KBM-7 (cell line): Measurements from ENCODE around the gene CELSR1.

Experiments used
- DNase-seq: peaks from one replicate; pipeline ENCODE4 v3.0.0-alpha.2; 2015
- in situ Hi-C: fragments of 300-500 bp; cut with MboI; formaldehyde crosslinking; loops from 2 replicates; pipeline ENCODE4 v1.14.3; 2020; ENCODE audit warnings: low sequenced_read_pairs, low pct_unique_long_range_greater_than_20kb, mixed read lengths

CELSR1 gene

GRCh38 chr22:46355996-46356471 is 181.4 kb downstream of the CELSR1 start:
- DNase-seq: no peak
- in situ Hi-C loops: loop anchor here (10.0 kb wide), 1 partner anchor 179 kb away; the partner anchor contains the start of gene CELSR1

GRCh38 chr22:46355369-46355995 is 181.9 kb downstream of the CELSR1 start:
- in situ Hi-C loops: loop anchor here (10.0 kb wide), 1 partner anchor 179 kb away; the partner anchor contains the start of gene CELSR1

GRCh38 chr22:46354993-46355305 is 182.5 kb downstream of the CELSR1 start:
- DNase-seq: no peak
- in situ Hi-C loops: loop anchor here (10.0 kb wide), 1 partner anchor 180 kb away; the partner anchor contains the start of gene CELSR1

More at GRCh38 chr22:46355369-46355995, 181.9 kb downstream of the CELSR1 start:
- DNase-seq: peak; percentile 59

- DNase-seq: no peak
- in situ Hi-C loops: loop anchor here (10.0 kb wide), 1 partner anchor 180 kb away; the partner anchor contains the start of gene CELSR1
These were observed 183.0 kb downstream of the CELSR1 start for GRCh38 chr22:46354176-46354992.

- no peak for DNase-seq
- in situ Hi-C loops: loop anchor here (10.0 kb wide), 1 partner anchor 181 kb away; the partner anchor contains the start of gene CELSR1
These were observed 183.8 kb downstream of the CELSR1 start for GRCh38 chr22:46353483-46354105.

- in situ Hi-C loops: loop anchor here (10.0 kb wide), 1 partner anchor 182 kb away; the partner anchor contains the start of gene CELSR1
- no peak for DNase-seq
These were observed 184.6 kb downstream of the CELSR1 start for GRCh38 chr22:46352691-46353386.

GRCh38 chr22:46352276-46352675 is 185.1 kb downstream of the CELSR1 start:
- DNase-seq: no peak
- in situ Hi-C loops: loop anchor here (10.0 kb wide), 1 partner anchor 183 kb away; the partner anchor contains the start of gene CELSR1

GRCh38 chr22:46351767-46352166 is 185.7 kb downstream of the CELSR1 start:
- in situ Hi-C loops: loop anchor here (10.0 kb wide), 1 partner anchor 183 kb away; the partner anchor contains the start of gene CELSR1
- no peak for DNase-seq

- in situ Hi-C loops: loop anchor here (10.0 kb wide), 1 partner anchor 184 kb away; the partner anchor contains the start of gene CELSR1
- DNase-seq: no peak
These were observed 186.2 kb downstream of the CELSR1 start for GRCh38 chr22:46351131-46351735.

GRCh38 chr22:46350646-46351045 is 186.8 kb downstream of the CELSR1 start:
- in situ Hi-C loops: loop anchor here (10.0 kb wide), 1 partner anchor 184 kb away; the partner anchor contains the start of gene CELSR1

GRCh38 chr22:46350121-46350520 is 187.3 kb downstream of the CELSR1 start:
- in situ Hi-C loops: loop anchor here (10.0 kb wide), 1 partner anchor 185 kb away; the partner anchor contains the start of gene CELSR1
- no peak for DNase-seq

More at GRCh38 chr22:46350646-46351045, 186.8 kb downstream of the CELSR1 start:
- no peak for DNase-seq

GRCh38 chr22:46349681-46350080 is 187.7 kb downstream of the CELSR1 start:
- DNase-seq: no peak
- in situ Hi-C loops: loop anchor here (10.0 kb wide), 1 partner anchor 185 kb away; the partner anchor contains the start of gene CELSR1

- no peak for DNase-seq
- in situ Hi-C loops: no loop called here
These were observed 188.2 kb downstream of the CELSR1 start for GRCh38 chr22:46349238-46349637.

GRCh38 chr22:46348099-46348695 is 189.2 kb downstream of the CELSR1 start:
- no peak for DNase-seq
- in situ Hi-C loops: no loop called here

GRCh38 chr22:46347646-46348045 is 189.8 kb downstream of the CELSR1 start:
- in situ Hi-C loops: no loop called here
- DNase-seq: no peak

- DNase-seq: no peak
- in situ Hi-C loops: no loop called here
These were observed 190.6 kb downstream of the CELSR1 start for GRCh38 chr22:46346680-46347405.

- in situ Hi-C loops: no loop called here
- no peak for DNase-seq
These were observed 196.7 kb downstream of the CELSR1 start for GRCh38 chr22:46340676-46341075.
